Mesothelial cell of epicardium (in vitro differentiated cells): ENCODE measurements around the gene LRP5. TPM values are rescaled to one million over a fixed set of nuclear protein-coding genes. Genes with fewer than 3 reads are reported as not detected.

Experiments
- DNase-seq, 2 experiments: peaks; one replicate each; pipeline ENCODE4 v3.0.0; 2021; ENCODE audit warnings: low spot score in 2 of 2; ENCODE audit not compliant: unreplicated experiment in 2 of 2
- H3K27ac Mint-ChIP-seq: 2 replicates; pipeline ENCODE4 v1.8.0; 2021; ENCODE audit warnings: mixed read lengths
- H3K27me3 Mint-ChIP-seq: 2 replicates; pipeline ENCODE4 v1.8.0; 2021; ENCODE audit warnings: low read depth, mixed read lengths
- H3K36me3 Mint-ChIP-seq: 2 replicates; pipeline ENCODE4 v1.8.0; 2021; ENCODE audit warnings: mixed read lengths
- H3K4me1 Mint-ChIP-seq: 2 replicates; pipeline ENCODE4 v1.8.0; 2021; ENCODE audit warnings: mixed read lengths
- H3K4me3 Mint-ChIP-seq: 2 replicates; pipeline ENCODE4 v1.8.0; 2021; ENCODE audit warnings: mild to moderate bottlenecking, moderate library complexity, mixed read lengths
- H3K9me3 Mint-ChIP-seq: 2 replicates; pipeline ENCODE4 v1.8.0; 2021; ENCODE audit warnings: mixed read lengths
- total RNA-seq: library from RNA; stranded (reverse); gene quantifications from 3 replicates; pipeline ENCODE4 v1.2.1, GENCODE V29; 2021
- TF ChIP-seq, protein P1 (sequence below): fragments of 200-600 bp; sonication (generic); IDR thresholded peaks from one replicate; pipeline ENCODE4 v1.5.0; 2021; ENCODE audit warnings: antibody characterized with exemption; ENCODE audit not compliant: unreplicated experiment

LRP5 gene
- total RNA-seq, 1 donor from 2014 or later: 72.5 TPM

DNA sequence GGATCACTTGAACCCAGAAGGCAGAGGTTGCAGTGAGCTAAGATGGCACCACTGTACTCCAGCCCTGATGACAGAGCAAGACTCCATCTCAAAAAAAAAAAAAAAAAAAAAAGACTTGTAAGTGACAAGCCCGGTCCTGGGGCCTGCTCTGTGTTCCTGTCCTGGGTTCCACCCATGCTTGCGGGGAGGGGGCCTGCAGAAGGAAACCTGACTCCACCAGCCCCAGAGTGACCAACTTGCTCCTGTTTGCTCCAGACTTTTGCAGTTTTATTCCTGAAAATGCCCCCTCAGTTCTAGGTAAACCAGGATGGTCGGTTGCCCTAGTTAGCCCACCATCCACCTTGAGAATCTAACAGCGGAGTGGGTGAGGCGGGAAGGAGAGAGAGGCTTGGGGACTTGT lies 10.1 kb upstream of the LRP5 start:
- H3K9me3 Mint-ChIP-seq: peaks cover 8% of the 10 kb centered on the region
- no peaks in the 10 kb centered on the region for H3K36me3 Mint-ChIP-seq
- H3K27ac Mint-ChIP-seq: no peak overlapping the region
- H3K27me3 Mint-ChIP-seq: no peaks in the 10 kb centered on the region
- TF ChIP-seq, protein P1, sequence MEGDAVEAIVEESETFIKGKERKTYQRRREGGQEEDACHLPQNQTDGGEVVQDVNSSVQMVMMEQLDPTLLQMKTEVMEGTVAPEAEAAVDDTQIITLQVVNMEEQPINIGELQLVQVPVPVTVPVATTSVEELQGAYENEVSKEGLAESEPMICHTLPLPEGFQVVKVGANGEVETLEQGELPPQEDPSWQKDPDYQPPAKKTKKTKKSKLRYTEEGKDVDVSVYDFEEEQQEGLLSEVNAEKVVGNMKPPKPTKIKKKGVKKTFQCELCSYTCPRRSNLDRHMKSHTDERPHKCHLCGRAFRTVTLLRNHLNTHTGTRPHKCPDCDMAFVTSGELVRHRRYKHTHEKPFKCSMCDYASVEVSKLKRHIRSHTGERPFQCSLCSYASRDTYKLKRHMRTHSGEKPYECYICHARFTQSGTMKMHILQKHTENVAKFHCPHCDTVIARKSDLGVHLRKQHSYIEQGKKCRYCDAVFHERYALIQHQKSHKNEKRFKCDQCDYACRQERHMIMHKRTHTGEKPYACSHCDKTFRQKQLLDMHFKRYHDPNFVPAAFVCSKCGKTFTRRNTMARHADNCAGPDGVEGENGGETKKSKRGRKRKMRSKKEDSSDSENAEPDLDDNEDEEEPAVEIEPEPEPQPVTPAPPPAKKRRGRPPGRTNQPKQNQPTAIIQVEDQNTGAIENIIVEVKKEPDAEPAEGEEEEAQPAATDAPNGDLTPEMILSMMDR: no peak
- H3K4me3 Mint-ChIP-seq: no peak overlapping the region
- no peaks in the 10 kb centered on the region for H3K4me1 Mint-ChIP-seq
- DNase-seq: no peak

- TF ChIP-seq, protein P1: no peak
- H3K9me3 Mint-ChIP-seq: peaks cover 8% of the 10 kb centered on the region
- no peak overlapping the region for H3K4me3 Mint-ChIP-seq
- no peaks in the 10 kb centered on the region for H3K27me3 Mint-ChIP-seq
- H3K36me3 Mint-ChIP-seq: no peaks in the 10 kb centered on the region
- DNase-seq: no peak
- no peak overlapping the region for H3K27ac Mint-ChIP-seq
- H3K4me1 Mint-ChIP-seq: no peaks in the 10 kb centered on the region
Observed at GRCh38 chr11:68302670-68303069, 9.7 kb upstream of the LRP5 start.

- Mint-ChIP-seq H3K4me1 (no peaks in the 10 kb centered on the region), H3K27ac (no peak overlapping the region), H3K27me3 (no peaks in the 10 kb centered on the region), H3K4me3 (no peak overlapping the region), H3K9me3 (peaks cover 8% of the 10 kb centered on the region), H3K36me3 (no peaks in the 10 kb centered on the region)
- TF ChIP-seq, protein P1: no peak
- no peak for DNase-seq
Observed at GRCh38 chr11:68303083-68303482, 9.3 kb upstream of the LRP5 start.

GRCh38 chr11:68303982-68304780 lies 8.2 kb upstream of the LRP5 start:
- no peaks in the 10 kb centered on the region for H3K27me3 Mint-ChIP-seq
- H3K4me3 Mint-ChIP-seq: no peak overlapping the region
- no peak for DNase-seq
- H3K4me1 Mint-ChIP-seq: no peaks in the 10 kb centered on the region
- TF ChIP-seq, protein P1: no peak
- H3K27ac Mint-ChIP-seq: no peak overlapping the region
- H3K36me3 Mint-ChIP-seq: no peaks in the 10 kb centered on the region
- H3K9me3 Mint-ChIP-seq: peaks cover 8% of the 10 kb centered on the region

DNA sequence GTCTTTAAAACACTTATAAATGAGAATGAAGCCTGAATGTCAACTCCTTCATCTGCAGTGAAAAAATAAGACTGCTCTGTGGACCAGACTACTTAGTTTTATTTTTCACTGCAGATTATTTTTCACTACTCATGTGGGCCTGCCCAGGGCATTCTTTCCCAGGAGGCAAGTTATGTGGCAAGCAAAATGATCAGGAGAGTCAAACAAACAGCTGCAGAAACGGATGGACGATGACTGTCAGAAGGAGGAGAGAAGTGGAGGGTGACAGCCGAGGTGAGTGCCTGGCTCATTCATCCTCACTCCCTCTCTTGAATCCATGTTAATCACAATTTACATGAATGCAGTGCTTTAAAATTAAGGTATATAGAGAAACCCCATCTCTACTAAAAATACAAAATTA lies 5.8 kb upstream of the LRP5 start:
- no peak for DNase-seq
- H3K9me3 Mint-ChIP-seq: peaks cover 8% of the 10 kb centered on the region
- H3K4me3 Mint-ChIP-seq: no peak overlapping the region
- H3K4me1 Mint-ChIP-seq: no peaks in the 10 kb centered on the region
- no peak overlapping the region for H3K27ac Mint-ChIP-seq
- no peaks in the 10 kb centered on the region for H3K36me3 Mint-ChIP-seq
- TF ChIP-seq, protein P1: no peak
- H3K27me3 Mint-ChIP-seq: no peaks in the 10 kb centered on the region
